Upper lobe of left lung (tissue), 6 donors: Measurements from ENCODE around the gene CCNJL. TPM values are rescaled to one million over a fixed set of nuclear protein-coding genes. Genes with fewer than 3 reads are reported as not detected.

Source experiments
- ATAC-seq, 2 donors: fragments of 200-7000 bp; cut with Tn5 transposase; one replicate each; pipeline ENCODE4 v1.9.1; 2022; ENCODE audit warnings: mild to moderate bottlenecking in 2 of 2, moderate library complexity in 2 of 2; ENCODE audit not compliant: low FRiP score in 2 of 2
- DNase-seq, 2 donors: peaks; one replicate each; pipeline ENCODE4 v3.0.0-alpha.2; 2019 to 2020
- H3K27ac ChIP-seq, 4 donors: fragments of 200-600 bp; sonication (generic); one replicate each; pipeline ENCODE4 v1.5.1; 2016 to 2019
- H3K27me3 ChIP-seq, 4 donors: fragments of 200-600 bp; sonication (generic); one replicate each; pipeline ENCODE4 v1.5.1; 2017 to 2019
- H3K36me3 ChIP-seq, 4 donors: fragments of 200-600 bp; sonication (generic); one replicate each; pipeline ENCODE4 v1.5.1; 2016 to 2019
- H3K4me1 ChIP-seq, 4 donors: fragments of 200-600 bp; sonication (generic); one replicate each; pipeline ENCODE4 v1.5.1; 2018 to 2019
- H3K4me3 ChIP-seq, 4 donors: fragments of 200-600 bp; sonication (generic); one replicate each; pipeline ENCODE4 v1.5.1; 2017 to 2019; ENCODE audit warnings: mild to moderate bottlenecking in 2 of 4, moderate library complexity in 1 of 4
- H3K9me3 ChIP-seq, 4 donors: fragments of 200-600 bp; sonication (generic); one replicate each; pipeline ENCODE4 v1.5.1; 2018 to 2019
- EP300 ChIP-seq, 4 donors: sonication (generic); formaldehyde crosslinking; IDR thresholded peaks; one replicate each; pipeline ENCODE4 v1.5.1; 2017; ENCODE audit warnings: antibody characterized with exemption in 4 of 4, control low read depth in 2 of 4
- POLR2A ChIP-seq, 4 donors: fragments of 450-650 bp; IDR thresholded peaks; one replicate each; pipeline ENCODE4 v1.5.1; 2016 to 2017; ENCODE audit warnings: antibody characterized with exemption in 4 of 4, mild to moderate bottlenecking in 2 of 4
- POLR2AphosphoS5 ChIP-seq, 2 donors: sonication (generic); formaldehyde crosslinking; IDR thresholded peaks; one replicate each; pipeline ENCODE4 v1.5.1; 2017; ENCODE audit warnings: antibody characterized with exemption in 2 of 2
- WGBS, 2 donors: methylation state at CpG; one replicate each; pipeline ENCODE4 v1.1.5; 2017 to 2018; 5-methylcytosine and 5-hydroxymethylcytosine counted together
- total RNA-seq, 6 donors: library from RNA; depleted of rRNA in 4 of 6; stranded (reverse); fragments of >200 nt in 4 of 6; gene quantifications; one replicate each; pipeline versions ENCODE4 v1.1.0 to v1.2.1, GENCODE V29; 2016 to 2021
- TF ChIP-seq, protein P1 (sequence below), 6 experiments: fragments of 450-650 bp in 4 of 6; fragments of 200-600 bp in 2 of 6; sonication (generic) in 2 of 6; IDR thresholded peaks; one replicate each; pipeline ENCODE4 v1.5.1; 2016 to 2019; ENCODE audit warnings: antibody characterized with exemption in 6 of 6
- donor health status: DM: no; HTN: no; CAD: no; lungs with moderate emphysema.
- donor health status: DM: no; HTN: yes; CAD: no; lungs with severe emphysema.

Gene CCNJL
- total RNA-seq, 6 donors from 2014 or later, result 15.6 to 25.2 (median 21.2) TPM

GRCh38 chr5:160293901-160294561 lies 18.3 kb downstream of the CCNJL start:
- H3K27ac ChIP-seq, result peak overlapping the region; percentile 83 to 91 (median 86)
- WGBS, 2 donors, result 51% methylated on average over 8 to 13 of the region's 13 CpGs
- peak; percentile 72 to 93 for ATAC-seq

GRCh38 chr5:160293386-160293785 lies 19.0 kb downstream of the CCNJL start:
- no peak overlapping the region for H3K4me3 ChIP-seq
- DNase-seq (no peak), ATAC-seq (no peak)
- H3K27ac ChIP-seq, result peak overlapping the region; percentile 83 to 91 (median 86)
- H3K36me3 ChIP-seq, result no peaks in the 10 kb centered on the region
- TF ChIP-seq, protein P1, sequence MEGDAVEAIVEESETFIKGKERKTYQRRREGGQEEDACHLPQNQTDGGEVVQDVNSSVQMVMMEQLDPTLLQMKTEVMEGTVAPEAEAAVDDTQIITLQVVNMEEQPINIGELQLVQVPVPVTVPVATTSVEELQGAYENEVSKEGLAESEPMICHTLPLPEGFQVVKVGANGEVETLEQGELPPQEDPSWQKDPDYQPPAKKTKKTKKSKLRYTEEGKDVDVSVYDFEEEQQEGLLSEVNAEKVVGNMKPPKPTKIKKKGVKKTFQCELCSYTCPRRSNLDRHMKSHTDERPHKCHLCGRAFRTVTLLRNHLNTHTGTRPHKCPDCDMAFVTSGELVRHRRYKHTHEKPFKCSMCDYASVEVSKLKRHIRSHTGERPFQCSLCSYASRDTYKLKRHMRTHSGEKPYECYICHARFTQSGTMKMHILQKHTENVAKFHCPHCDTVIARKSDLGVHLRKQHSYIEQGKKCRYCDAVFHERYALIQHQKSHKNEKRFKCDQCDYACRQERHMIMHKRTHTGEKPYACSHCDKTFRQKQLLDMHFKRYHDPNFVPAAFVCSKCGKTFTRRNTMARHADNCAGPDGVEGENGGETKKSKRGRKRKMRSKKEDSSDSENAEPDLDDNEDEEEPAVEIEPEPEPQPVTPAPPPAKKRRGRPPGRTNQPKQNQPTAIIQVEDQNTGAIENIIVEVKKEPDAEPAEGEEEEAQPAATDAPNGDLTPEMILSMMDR (IDR thresholded peaks at IDR 0.05), result no peak
- TF ChIP-seq POLR2A (IDR thresholded peaks at IDR 0.05) (no peak), EP300 (IDR thresholded peaks at IDR 0.05) (no peak), POLR2AphosphoS5 (IDR thresholded peaks at IDR 0.05) (no peak)
- H3K9me3 ChIP-seq, result no peaks in the 10 kb centered on the region
- 93 to 94% methylated on average over 10 of the region's 10 CpGs for WGBS, 2 donors
- H3K27me3 ChIP-seq, result no peaks in the 10 kb centered on the region
- H3K4me1 ChIP-seq, result peaks cover 23 to 73% (median 38%) of the 10 kb centered on the region in 4 donors

More at GRCh38 chr5:160293901-160294561, 18.3 kb downstream of the CCNJL start:
- TF ChIP-seq EP300 (IDR thresholded peaks at IDR 0.05) (peak in 3 of 4 donors; percentile 82 to 91 (median 86)), POLR2A (IDR thresholded peaks at IDR 0.05) (peak in 1 of 4 donors; percentile 61), POLR2AphosphoS5 (IDR thresholded peaks at IDR 0.05) (peak; percentile 75 to 91)
- TF ChIP-seq, protein P1 (IDR thresholded peaks at IDR 0.05), result no peak
- DNase-seq, result peak in 1 of 2 donors; percentile 94
- Histone ChIP-seq H3K36me3 (no peaks in the 10 kb centered on the region), H3K9me3 (no peaks in the 10 kb centered on the region), H3K4me3 (no peak overlapping the region), H3K27me3 (no peaks in the 10 kb centered on the region), H3K4me1 (peaks cover 22 to 75% (median 39%) of the 10 kb centered on the region in 4 donors)

DNA sequence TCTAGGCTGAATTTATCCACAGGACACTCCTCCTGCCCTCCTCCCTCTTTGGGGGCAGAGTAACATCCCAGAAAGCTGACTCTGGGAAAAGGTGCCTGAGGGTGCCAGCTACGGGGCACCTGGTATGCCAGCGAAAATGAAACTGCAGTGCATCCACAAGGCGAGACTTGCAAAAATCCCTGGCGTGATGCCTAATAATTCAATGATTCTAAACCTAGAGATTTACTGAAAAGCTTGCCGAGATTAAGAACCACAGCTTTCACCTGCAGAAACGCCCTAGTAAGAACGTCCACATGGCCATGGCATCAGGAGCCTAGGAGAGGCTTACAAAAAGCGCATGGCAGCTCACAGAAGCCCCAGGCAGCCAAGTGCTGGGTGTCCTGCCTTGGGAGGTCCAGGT lies 20.9 kb downstream of the CCNJL start:
- Histone ChIP-seq H3K27me3 (no peaks in the 10 kb centered on the region), H3K4me1 (peaks cover 33 to 76% (median 48%) of the 10 kb centered on the region in 4 donors), H3K27ac (peak overlapping the region; percentile 38 to 78 (median 60)), H3K4me3 (no peak overlapping the region), H3K9me3 (no peaks in the 10 kb centered on the region), H3K36me3 (no peaks in the 10 kb centered on the region)
- DNase-seq (no peak), ATAC-seq (no peak)
- WGBS, 2 donors, result 53 to 68% methylated on average over 6 to 8 of the region's 8 CpGs
- TF ChIP-seq, protein P1 (IDR thresholded peaks at IDR 0.05), result no peak
- TF ChIP-seq POLR2A (IDR thresholded peaks at IDR 0.05), result no peak
- TF ChIP-seq POLR2AphosphoS5 (IDR thresholded peaks at IDR 0.05), result no peak
- TF ChIP-seq EP300 (IDR thresholded peaks at IDR 0.05), result no peak

DNA sequence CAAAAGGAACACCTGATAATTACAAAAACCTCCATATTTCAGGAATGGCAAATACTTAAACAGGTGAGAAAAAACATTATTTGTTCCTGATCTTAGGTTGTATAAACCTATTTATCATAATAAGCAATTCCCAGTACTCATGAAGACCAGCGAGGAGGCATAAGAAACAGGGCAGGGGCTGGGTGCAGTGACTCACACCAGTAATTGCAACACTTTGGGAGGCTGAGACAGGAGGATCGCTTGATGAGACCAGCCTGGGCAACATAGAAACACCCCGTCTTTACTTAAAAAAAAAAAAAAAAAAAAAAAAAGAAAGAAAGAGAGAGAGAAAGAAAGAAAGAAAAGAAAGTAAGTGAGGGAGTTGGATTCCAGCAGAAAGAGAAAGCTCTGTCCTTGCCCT lies 21.6 kb downstream of the CCNJL start:
- H3K4me3 ChIP-seq, result no peak overlapping the region
- H3K27ac ChIP-seq, result peak overlapping the region; percentile 78 to 83 (median 80)
- peaks cover 34 to 74% (median 53%) of the 10 kb centered on the region in 4 donors for H3K4me1 ChIP-seq
- no peaks in the 10 kb centered on the region for H3K36me3 ChIP-seq
- H3K9me3 ChIP-seq, result no peaks in the 10 kb centered on the region
- DNase-seq (no peak), ATAC-seq (no peak)
- 79 to 88% methylated on average over 3 of the region's 3 CpGs for WGBS, 2 donors
- no peaks in the 10 kb centered on the region for H3K27me3 ChIP-seq
- TF ChIP-seq POLR2A (IDR thresholded peaks at IDR 0.05) (no peak), POLR2AphosphoS5 (IDR thresholded peaks at IDR 0.05) (no peak), EP300 (IDR thresholded peaks at IDR 0.05) (no peak)
- TF ChIP-seq, protein P1 (IDR thresholded peaks at IDR 0.05), result no peak
